ENCODE data around the gene PBX3.
"Not testable (repeated sequence)": the region's sequence is repeated elsewhere in the genome, so short reads cannot be mapped to it uniquely, and the experiment has no call there.

The PBX3 gene

GRCh38 chr9:125774106-125774505, 26.9 kb downstream of the PBX3 start:
- DNase-seq (ENCODE audit: low read depth in 1 of 2, low spot score in 1 of 2), result no peak

- DNase-seq (ENCODE audit: low read depth in 1 of 2, low spot score in 1 of 2), result not testable (repeated sequence)
Measured at GRCh38 chr9:125776789-125777188, 29.6 kb downstream of the PBX3 start.

DNA sequence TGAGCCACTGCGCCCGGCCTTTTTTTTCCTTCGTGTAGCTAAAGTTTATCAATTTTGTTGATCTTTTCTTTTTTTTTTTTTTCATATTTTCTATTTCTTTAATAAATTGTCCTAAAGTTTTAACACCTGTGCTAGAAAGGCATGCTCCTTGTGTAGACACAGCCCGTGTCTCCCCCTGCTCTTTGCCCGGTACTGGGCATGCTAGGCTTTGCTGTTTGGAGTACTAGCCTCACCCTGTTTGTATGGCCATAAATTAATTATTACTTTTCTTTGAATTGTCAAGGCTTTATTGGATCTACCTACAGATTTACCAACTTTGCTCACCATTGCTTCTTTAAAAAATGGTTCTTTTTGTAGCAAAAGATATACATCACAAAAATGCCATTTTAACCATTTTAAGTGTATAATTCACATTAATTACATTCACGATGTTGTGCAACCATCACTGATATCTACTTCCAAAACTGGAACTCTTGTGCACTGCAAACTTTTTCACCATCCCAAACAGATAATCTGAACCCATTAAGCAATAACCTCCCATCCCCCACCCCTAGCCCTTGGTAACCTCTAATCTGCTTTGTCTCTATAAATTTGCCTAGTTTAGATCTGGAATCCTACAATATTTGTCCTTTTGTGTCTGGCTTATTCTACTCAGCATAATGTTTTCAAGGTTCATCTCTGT, 31.5 kb downstream of the PBX3 start:
- not testable (repeated sequence) for DNase-seq (ENCODE audit: low read depth in 1 of 2, low spot score in 1 of 2)

DNA sequence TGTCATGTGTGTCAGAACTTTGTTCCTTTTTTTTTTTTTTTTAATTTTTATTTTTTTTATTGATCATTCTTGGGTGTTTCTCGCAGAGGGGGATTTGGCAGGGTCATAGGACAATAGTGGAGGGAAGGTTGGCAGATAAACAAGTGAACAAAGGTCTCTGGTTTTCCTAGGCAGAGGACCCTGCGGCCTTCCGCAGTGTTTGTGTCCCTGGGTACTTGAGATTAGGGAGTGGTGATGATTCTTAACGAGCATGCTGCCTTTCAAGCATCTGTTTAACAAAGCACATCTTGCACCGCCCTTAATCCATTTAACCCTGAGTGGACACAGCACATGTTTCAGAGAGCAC, 32.0 kb downstream of the PBX3 start:
- DNase-seq (ENCODE audit: low read depth in 1 of 2, low spot score in 1 of 2), result not testable (repeated sequence)

- no peak for DNase-seq (ENCODE audit: low read depth in 1 of 2, low spot score in 1 of 2)
Measured at GRCh38 chr9:125782718-125783117, 35.5 kb downstream of the PBX3 start.

- DNase-seq (ENCODE audit: low read depth in 1 of 2, low spot score in 1 of 2), result no peak
Measured at GRCh38 chr9:125784286-125785049, 37.3 kb downstream of the PBX3 start.

GRCh38 chr9:125785248-125785751, 38.1 kb downstream of the PBX3 start:
- DNase-seq (ENCODE audit: low read depth in 1 of 2, low spot score in 1 of 2), result no peak

GRCh38 chr9:125787715-125788114, 40.5 kb downstream of the PBX3 start:
- DNase-seq (ENCODE audit: low read depth in 1 of 2, low spot score in 1 of 2), result no peak

DNA sequence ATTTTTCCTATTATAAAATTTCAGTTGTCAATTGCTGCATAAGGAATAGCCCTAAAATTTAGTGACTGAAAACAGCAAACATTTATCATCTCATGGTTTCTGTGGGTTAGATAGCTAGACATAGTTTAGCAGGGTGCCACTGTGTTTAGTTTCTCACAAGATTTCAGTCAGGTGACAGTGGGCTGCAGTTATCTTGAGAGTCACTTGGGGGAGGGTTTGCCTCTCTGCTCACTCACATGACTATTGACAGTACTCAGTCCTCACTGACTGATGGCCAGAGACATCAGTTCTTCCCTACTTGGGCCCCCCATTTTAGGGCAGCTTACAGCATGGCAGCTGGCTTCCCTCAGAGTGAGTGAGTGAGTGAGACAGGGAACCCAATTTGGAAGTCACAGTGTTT, 42.0 kb downstream of the PBX3 start:
- no peak for DNase-seq (ENCODE audit: low read depth in 1 of 2, low spot score in 1 of 2)

GRCh38 chr9:125794708-125795107, 47.5 kb downstream of the PBX3 start:
- no peak for DNase-seq (ENCODE audit: low read depth in 1 of 2, low spot score in 1 of 2)

DNA sequence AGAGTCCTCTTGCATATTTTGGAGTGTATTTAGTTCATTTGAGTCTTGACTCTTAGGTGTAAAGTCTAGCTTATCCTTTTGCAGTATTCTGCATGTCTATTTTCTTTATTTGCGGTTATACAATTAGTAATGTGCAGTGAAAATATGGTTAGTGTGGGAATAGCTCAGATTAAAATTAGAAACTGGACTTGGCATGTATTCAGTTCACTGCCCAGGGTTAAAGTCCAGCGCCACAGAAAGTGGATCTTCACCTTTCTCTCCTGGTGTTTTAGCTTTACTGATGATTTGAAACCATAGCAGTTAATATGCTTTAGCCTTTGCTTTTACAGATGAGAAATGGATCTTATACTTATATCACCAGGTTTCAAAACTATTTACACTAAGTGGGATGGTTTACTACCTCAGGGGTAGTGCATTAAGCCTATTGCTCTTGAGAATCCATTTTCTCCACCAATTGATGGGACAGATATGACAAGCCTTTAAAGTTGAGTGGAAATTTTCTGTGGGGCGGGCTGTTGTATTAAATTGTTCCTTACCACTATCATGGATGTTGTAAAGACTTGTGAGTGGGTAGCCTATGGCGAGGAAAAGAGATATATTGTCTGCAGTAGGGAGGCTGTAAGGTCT, 48.9 kb downstream of the PBX3 start:
- DNase-seq (ENCODE audit: low read depth in 1 of 2, low spot score in 1 of 2), result no peak

GRCh38 chr9:125797930-125798329, 50.8 kb downstream of the PBX3 start:
- no peak for DNase-seq (ENCODE audit: low read depth in 1 of 2, low spot score in 1 of 2)

DNA sequence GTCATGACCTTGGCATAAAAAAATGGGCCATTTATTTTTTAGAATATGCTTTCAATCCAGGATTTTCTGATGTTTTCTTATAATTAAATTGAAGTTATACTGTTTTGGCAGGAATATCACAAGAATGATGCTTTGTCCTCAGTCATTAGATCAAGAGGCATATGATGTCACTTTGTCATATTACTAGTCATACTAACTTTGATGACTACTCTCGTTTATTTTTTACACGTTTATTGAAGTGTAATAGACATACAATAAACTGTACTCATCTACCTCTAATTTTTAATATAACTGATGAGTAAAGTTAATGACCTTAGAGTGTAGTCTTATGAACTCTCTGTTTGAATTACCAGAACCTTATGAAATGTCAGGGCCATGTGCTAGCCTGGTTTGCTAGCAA, 56.4 kb downstream of the PBX3 start:
- DNase-seq (ENCODE audit: low read depth in 1 of 2, low spot score in 1 of 2), result no peak

- DNase-seq (ENCODE audit: low read depth in 1 of 2, low spot score in 1 of 2), result no peak
Measured at GRCh38 chr9:125805057-125805456, 57.9 kb downstream of the PBX3 start.

- DNase-seq (ENCODE audit: low read depth in 1 of 2, low spot score in 1 of 2), result no peak
Measured at GRCh38 chr9:125805586-125805985, 58.4 kb downstream of the PBX3 start.

DNA sequence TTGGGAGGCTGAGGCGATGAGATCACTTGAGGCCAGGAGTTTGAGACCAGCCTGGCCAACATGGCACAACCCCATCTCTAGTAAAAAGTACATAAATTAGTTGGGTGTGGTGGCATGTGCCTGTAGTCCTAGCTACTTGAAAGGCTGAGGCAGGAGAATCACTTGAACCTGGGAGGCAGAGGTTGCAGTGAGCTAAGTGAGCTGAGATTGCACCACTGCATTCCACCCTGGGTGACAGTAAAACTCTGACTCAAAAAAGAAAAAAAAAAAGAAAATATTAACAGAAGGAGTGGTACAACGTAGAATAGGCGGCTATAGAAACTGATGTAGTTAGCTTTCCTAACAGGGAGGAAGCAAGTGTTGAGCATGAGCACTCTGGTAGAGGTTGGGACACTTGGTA, 59.9 kb downstream of the PBX3 start:
- no peak for DNase-seq (ENCODE audit: low read depth in 1 of 2, low spot score in 1 of 2)

GRCh38 chr9:125810161-125810560, 63.0 kb downstream of the PBX3 start:
- DNase-seq (ENCODE audit: low read depth in 1 of 2, low spot score in 1 of 2), result no peak

DNA sequence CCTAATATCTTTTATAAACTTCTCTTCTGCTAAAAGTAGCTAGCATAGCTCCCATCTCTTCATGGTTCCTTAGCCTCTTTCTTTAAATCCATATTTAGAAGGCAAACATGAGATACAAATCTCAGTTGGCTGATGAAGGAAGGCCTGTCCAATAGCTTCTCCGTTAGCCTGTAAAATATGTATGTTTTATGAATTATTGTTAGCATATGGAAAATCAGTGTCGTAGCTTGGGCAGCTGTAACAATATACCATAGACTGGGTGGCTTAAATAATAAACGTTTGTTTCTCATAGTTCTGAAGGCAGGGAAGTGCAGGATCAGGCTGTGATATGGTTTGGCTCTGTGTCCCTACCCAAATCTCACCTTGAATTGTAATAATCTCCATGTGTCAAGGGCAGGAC, 63.8 kb downstream of the PBX3 start:
- DNase-seq (ENCODE audit: low read depth in 1 of 2, low spot score in 1 of 2), result no peak

GRCh38 chr9:125812403-125812802, 65.2 kb downstream of the PBX3 start:
- no peak for DNase-seq (ENCODE audit: low read depth in 1 of 2, low spot score in 1 of 2)

DNA sequence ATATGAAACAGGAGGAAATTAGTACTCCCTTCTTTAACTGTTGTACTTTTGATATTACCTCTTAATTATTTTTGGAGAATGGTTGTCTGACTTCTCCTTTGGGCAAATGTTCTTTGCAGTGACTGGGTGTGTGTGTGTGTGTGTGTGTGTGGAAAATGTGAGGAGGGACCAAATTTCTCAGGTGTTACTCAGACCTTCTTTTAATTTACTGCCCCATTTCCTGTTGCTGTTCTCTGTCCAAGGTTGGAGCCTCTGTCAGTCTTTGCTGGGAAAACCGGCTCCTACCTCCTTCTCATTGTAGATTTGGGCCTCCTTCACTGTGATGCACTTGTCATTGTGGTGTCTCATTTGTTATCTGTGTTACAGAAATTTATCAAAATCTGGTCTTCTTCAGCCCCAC, 68.4 kb downstream of the PBX3 start:
- no peak for DNase-seq (ENCODE audit: low read depth in 1 of 2, low spot score in 1 of 2)

DNA sequence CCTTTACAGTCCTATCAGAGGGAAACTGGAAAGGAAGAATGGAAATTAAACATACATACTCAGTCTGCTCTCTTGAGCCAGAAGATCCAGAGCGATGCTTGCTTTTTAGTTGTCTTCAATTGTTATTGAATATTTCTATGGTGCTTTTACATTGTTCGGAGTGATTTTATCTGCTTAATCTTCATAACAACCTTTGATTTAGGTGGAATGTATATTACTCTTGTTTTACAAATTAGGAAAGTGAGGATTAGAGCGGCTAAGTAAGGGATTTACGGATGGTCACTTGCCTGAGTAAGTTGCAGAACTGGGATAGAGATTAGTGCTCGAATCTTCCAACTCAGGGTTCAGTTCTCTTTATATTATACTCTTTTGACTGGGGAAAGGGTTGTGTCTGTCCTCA, 69.1 kb downstream of the PBX3 start:
- DNase-seq (ENCODE audit: low read depth in 1 of 2, low spot score in 1 of 2), result no peak

- DNase-seq (ENCODE audit: low read depth in 1 of 2, low spot score in 1 of 2), result no peak
Measured at GRCh38 chr9:125820100-125820804, 73.1 kb downstream of the PBX3 start.

Measured in stimulated activated CD4-positive, alpha-beta T cell treated with anti-CD3 and anti-CD28 coated beads, Interleukin-15, amount 100 ng/mL, for 1 hour (primary cell).